Astrocyte (in vitro differentiated cells and primary cell): ENCODE data around the gene RPL12. TPM values are rescaled to one million over a fixed set of nuclear protein-coding genes. Genes with fewer than 3 reads are reported as not detected.

Experiments
- DNase-seq: peaks from one replicate; pipeline ENCODE4 v3.0.0-alpha.2; 2010; ENCODE audit warnings: low read depth
- FAIRE-seq: peaks from 2 replicates; lab custom pipeline; 2011; peaks lifted over from hg19 to GRCh38; lab: Jason Lieb, UNC
- H2AFZ ChIP-seq: 2 replicates; pipeline ENCODE4 v1.6.0; 2012; ENCODE audit warnings: low read depth, low read length, inconsistent platforms
- H3K27ac ChIP-seq: 2 replicates; pipeline ENCODE4 v1.5.1; 2011; ENCODE audit warnings: low read depth, low read length, inconsistent platforms
- H3K27me3 ChIP-seq: 2 replicates; pipeline ENCODE4 v1.6.0; 2011; ENCODE audit warnings: low read length, inconsistent platforms; ENCODE audit not compliant: insufficient read depth
- H3K36me3 ChIP-seq: 2 replicates; pipeline ENCODE4 v1.5.1; 2011; ENCODE audit warnings: low read length, inconsistent platforms; ENCODE audit not compliant: insufficient read depth
- H3K4me1 ChIP-seq: 2 replicates; pipeline ENCODE4 v1.5.1; 2011; ENCODE audit warnings: low read length, inconsistent platforms; ENCODE audit not compliant: insufficient read depth
- H3K4me2 ChIP-seq: 2 replicates; pipeline ENCODE4 v1.6.0; 2012; ENCODE audit warnings: low read length, inconsistent platforms
- H3K4me3 ChIP-seq: 2 replicates; pipeline ENCODE4 v1.5.1; 2011; ENCODE audit warnings: low read depth, mild to moderate bottlenecking, low read length, inconsistent platforms; ENCODE audit not compliant: insufficient read depth
- H3K79me2 ChIP-seq: 2 replicates; pipeline ENCODE4 v1.6.0; 2012; ENCODE audit warnings: mild to moderate bottlenecking, low read length, inconsistent platforms; ENCODE audit not compliant: insufficient read depth
- H3K9ac ChIP-seq: 2 replicates; pipeline ENCODE4 v1.6.0; 2012; ENCODE audit warnings: mild to moderate bottlenecking, low read length, inconsistent platforms
- H3K9me3 ChIP-seq: 2 replicates; pipeline ENCODE4 v1.5.1; 2012; ENCODE audit warnings: low read depth, mild to moderate bottlenecking, low read length, inconsistent platforms; ENCODE audit not compliant: insufficient read depth
- H4K20me1 ChIP-seq: 2 replicates; pipeline ENCODE4 v1.6.0; 2012; ENCODE audit warnings: low read length, inconsistent platforms; ENCODE audit not compliant: insufficient read depth
- H3K27ac Mint-ChIP-seq: one replicate; pipeline ENCODE4 v1.8.0; 2021; ENCODE audit warnings: mild to moderate bottlenecking, mixed read lengths; ENCODE audit not compliant: unreplicated experiment
- H3K27me3 Mint-ChIP-seq: one replicate; pipeline ENCODE4 v1.8.0; 2021; ENCODE audit warnings: low read depth, mixed read lengths; ENCODE audit not compliant: unreplicated experiment
- H3K36me3 Mint-ChIP-seq: one replicate; pipeline ENCODE4 v1.8.0; 2021; ENCODE audit warnings: low read depth, mixed read lengths; ENCODE audit not compliant: unreplicated experiment
- H3K4me1 Mint-ChIP-seq: one replicate; pipeline ENCODE4 v1.8.0; 2021; ENCODE audit warnings: low read depth, mixed read lengths; ENCODE audit not compliant: unreplicated experiment
- H3K4me3 Mint-ChIP-seq: one replicate; pipeline ENCODE4 v1.8.0; 2021; ENCODE audit warnings: mild to moderate bottlenecking, moderate library complexity, mixed read lengths; ENCODE audit not compliant: unreplicated experiment
- H3K9me3 Mint-ChIP-seq: one replicate; pipeline ENCODE4 v1.8.0; 2021; ENCODE audit warnings: mild to moderate bottlenecking, mixed read lengths; ENCODE audit not compliant: unreplicated experiment
- EZH2 ChIP-seq: IDR thresholded peaks from 2 replicates; pipeline ENCODE4 v1.6.1; 2012; ENCODE audit warnings: mild to moderate bottlenecking, low read length, inconsistent platforms; ENCODE audit not compliant: insufficient read depth
- total RNA-seq: library from RNA; stranded (reverse); gene quantifications from 2 replicates; pipeline ENCODE4 v1.2.1, GENCODE V29; 2021
- TF ChIP-seq, protein P1 (sequence below): IDR thresholded peaks from 2 replicates; pipeline ENCODE4 v1.5.1; 2011; ENCODE audit warnings: low read depth, mild to moderate bottlenecking, inconsistent platforms, low read length, moderate library complexity; ENCODE audit not compliant: insufficient read depth

RPL12 gene
- total RNA-seq, 1 donor from 2014 or later: 1,189 TPM

DNA sequence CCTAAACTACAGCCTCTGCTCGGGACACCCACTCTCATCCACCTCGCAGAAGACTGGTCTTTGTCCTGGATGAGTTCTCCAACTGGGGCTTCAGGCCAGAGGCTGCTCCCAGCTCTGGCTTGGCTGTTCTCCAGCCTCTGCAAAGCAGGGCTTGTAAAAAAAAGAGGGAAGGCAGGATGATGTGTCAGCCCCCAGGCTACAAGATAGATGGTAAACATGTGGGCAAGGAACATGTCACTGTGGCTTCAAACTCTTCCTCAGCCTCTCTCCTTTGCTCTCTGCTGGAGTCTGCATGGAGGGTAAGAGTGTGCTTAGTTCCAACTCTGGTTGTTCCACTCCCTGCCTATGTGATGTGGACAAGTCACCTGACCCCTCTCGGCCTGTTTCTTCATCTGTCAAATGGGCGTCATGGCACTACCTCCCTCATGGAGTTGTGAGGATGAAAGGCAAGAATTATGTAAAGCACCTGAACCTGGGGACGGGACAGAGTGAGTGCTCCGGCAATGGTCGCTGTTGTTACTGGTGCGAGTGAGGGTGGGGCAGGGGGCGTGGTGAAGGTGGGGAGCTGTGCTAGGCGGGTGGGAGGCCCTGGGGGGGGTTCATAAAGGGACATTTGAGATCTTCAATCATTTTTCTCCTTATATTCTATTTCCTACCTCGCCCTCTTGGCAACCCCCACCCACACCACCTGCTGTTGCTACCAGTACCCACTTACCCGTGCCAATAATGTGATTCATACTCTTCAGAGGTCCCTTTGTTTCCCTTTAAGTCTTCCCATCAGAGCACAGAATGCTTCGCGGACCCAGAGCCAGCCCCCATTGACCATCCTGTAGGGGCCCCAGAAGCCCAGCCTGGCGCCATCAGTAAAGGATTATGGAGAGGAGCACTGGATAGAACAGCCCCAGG lies 33.8 kb downstream of the RPL12 start:
- H3K9me3 ChIP-seq: peaks cover 3% of the 10 kb centered on the region
- no peaks in the 10 kb centered on the region for H3K36me3 ChIP-seq
- peaks cover 1% of the 10 kb centered on the region for H3K4me1 Mint-ChIP-seq
- H3K27me3 Mint-ChIP-seq: no peaks in the 10 kb centered on the region
- H3K27ac ChIP-seq: no peak overlapping the region
- H3K27ac Mint-ChIP-seq: no peak overlapping the region
- no peak overlapping the region for H3K9ac ChIP-seq
- H3K9me3 Mint-ChIP-seq: no peaks in the 10 kb centered on the region
- H3K79me2 ChIP-seq: peaks cover under 1% of the 10 kb centered on the region
- no peak overlapping the region for H2AFZ ChIP-seq
- TF ChIP-seq, protein P1, sequence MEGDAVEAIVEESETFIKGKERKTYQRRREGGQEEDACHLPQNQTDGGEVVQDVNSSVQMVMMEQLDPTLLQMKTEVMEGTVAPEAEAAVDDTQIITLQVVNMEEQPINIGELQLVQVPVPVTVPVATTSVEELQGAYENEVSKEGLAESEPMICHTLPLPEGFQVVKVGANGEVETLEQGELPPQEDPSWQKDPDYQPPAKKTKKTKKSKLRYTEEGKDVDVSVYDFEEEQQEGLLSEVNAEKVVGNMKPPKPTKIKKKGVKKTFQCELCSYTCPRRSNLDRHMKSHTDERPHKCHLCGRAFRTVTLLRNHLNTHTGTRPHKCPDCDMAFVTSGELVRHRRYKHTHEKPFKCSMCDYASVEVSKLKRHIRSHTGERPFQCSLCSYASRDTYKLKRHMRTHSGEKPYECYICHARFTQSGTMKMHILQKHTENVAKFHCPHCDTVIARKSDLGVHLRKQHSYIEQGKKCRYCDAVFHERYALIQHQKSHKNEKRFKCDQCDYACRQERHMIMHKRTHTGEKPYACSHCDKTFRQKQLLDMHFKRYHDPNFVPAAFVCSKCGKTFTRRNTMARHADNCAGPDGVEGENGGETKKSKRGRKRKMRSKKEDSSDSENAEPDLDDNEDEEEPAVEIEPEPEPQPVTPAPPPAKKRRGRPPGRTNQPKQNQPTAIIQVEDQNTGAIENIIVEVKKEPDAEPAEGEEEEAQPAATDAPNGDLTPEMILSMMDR: no peak
- TF ChIP-seq EZH2: no peak
- DNase-seq: no peak
- H3K36me3 Mint-ChIP-seq: peaks cover 2% of the 10 kb centered on the region
- no peak overlapping the region for H3K4me2 ChIP-seq
- no peak overlapping the region for H3K4me3 ChIP-seq
- H3K4me1 ChIP-seq: peaks cover 4% of the 10 kb centered on the region
- no peaks in the 10 kb centered on the region for H3K27me3 ChIP-seq
- H4K20me1 ChIP-seq: no peaks in the 10 kb centered on the region
- no peak for FAIRE-seq
- no peak overlapping the region for H3K4me3 Mint-ChIP-seq

DNA sequence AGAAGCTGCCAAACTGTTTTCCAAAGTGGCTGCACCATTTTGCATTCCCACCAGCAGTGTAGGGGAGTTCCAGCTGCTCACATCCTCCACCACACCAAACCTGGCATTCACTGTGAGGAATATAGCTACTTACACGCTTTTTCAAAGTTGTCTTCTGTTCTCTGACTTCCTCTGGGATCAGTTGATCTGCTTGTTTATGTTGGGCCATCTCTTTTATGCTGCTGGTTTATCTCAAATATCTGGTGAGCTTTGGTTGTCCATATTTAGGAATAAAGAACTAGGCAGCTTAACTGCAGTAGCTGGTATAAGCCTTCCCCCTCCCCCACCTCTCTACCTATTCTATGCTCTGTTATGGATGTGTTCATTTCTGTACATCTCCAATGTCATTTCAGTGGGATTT lies 35.5 kb downstream of the RPL12 start:
- peaks cover 3% of the 10 kb centered on the region for H3K9me3 ChIP-seq
- Mint-ChIP-seq H3K4me1 (peaks cover 1% of the 10 kb centered on the region), H3K27ac (no peak overlapping the region), H3K9me3 (no peaks in the 10 kb centered on the region), H3K4me3 (no peak overlapping the region), H3K36me3 (peaks cover 4% of the 10 kb centered on the region), H3K27me3 (no peaks in the 10 kb centered on the region)
- no peak overlapping the region for H3K9ac ChIP-seq
- no peaks in the 10 kb centered on the region for H4K20me1 ChIP-seq
- no peak overlapping the region for H3K4me3 ChIP-seq
- no peak overlapping the region for H3K27ac ChIP-seq
- DNase-seq: no peak
- H3K4me1 ChIP-seq: peaks cover 4% of the 10 kb centered on the region
- FAIRE-seq: no peak
- H3K4me2 ChIP-seq: no peak overlapping the region
- H3K36me3 ChIP-seq: no peaks in the 10 kb centered on the region
- no peaks in the 10 kb centered on the region for H3K79me2 ChIP-seq
- H2AFZ ChIP-seq: no peak overlapping the region
- H3K27me3 ChIP-seq: no peaks in the 10 kb centered on the region
- TF ChIP-seq EZH2: no peak
- TF ChIP-seq, protein P1: no peak

DNA sequence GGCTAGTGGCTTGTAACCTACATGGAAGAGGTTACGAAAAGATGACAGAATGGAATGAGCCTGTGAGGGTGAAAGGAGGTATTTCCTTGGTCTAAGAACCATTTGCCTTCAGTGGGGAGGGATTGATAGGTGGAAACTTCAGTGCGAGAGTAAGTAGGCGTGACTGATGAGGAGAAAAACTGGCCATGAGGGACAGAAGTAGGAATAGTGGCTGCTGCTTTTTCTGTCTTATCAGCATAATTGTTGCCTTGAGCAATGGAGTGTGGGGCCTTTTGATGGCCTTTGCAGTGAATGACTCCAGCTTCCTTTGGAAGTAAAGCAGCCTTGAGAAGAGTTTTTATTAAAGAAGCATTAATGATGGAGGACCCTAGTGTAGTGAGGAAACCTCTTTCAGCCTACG lies 36.1 kb downstream of the RPL12 start:
- H4K20me1 ChIP-seq: no peaks in the 10 kb centered on the region
- H3K9me3 Mint-ChIP-seq: no peaks in the 10 kb centered on the region
- TF ChIP-seq EZH2: no peak
- TF ChIP-seq, protein P1: no peak
- H3K9me3 ChIP-seq: peaks cover 3% of the 10 kb centered on the region
- H3K27me3 Mint-ChIP-seq: no peaks in the 10 kb centered on the region
- no peak for DNase-seq
- H3K27ac ChIP-seq: no peak overlapping the region
- no peak for FAIRE-seq
- H3K27ac Mint-ChIP-seq: no peak overlapping the region
- peaks cover 4% of the 10 kb centered on the region for H3K36me3 Mint-ChIP-seq
- H3K4me3 Mint-ChIP-seq: no peak overlapping the region
- no peaks in the 10 kb centered on the region for H3K36me3 ChIP-seq
- H3K4me1 ChIP-seq: peaks cover 4% of the 10 kb centered on the region
- no peaks in the 10 kb centered on the region for H3K79me2 ChIP-seq
- H2AFZ ChIP-seq: no peak overlapping the region
- H3K9ac ChIP-seq: no peak overlapping the region
- no peak overlapping the region for H3K4me2 ChIP-seq
- no peak overlapping the region for H3K4me3 ChIP-seq
- H3K4me1 Mint-ChIP-seq: peaks cover 1% of the 10 kb centered on the region
- H3K27me3 ChIP-seq: no peaks in the 10 kb centered on the region
